ENCODE measurements around the gene ZNF385A.

ZNF385A gene

GRCh38 chr12:54337280-54337842 lies 47.2 kb downstream of the ZNF385A start:
- Histone ChIP-seq H3K36me3 (ENCODE audit: control insufficient read depth, insufficient read depth, low read length) (peaks cover 7% of the 10 kb centered on the region), H3K4me3 (replicated peaks; ENCODE audit: low read depth, low read length) (no peak overlapping the region), H3K27me3 (replicated peaks; ENCODE audit: control insufficient read depth, insufficient read depth, low read length) (no peaks in the 10 kb centered on the region)
- no peak for DNase-seq (ENCODE audit: extremely low read depth, insufficient read length)
- no peak for TF ChIP-seq CTCF (IDR thresholded peaks at IDR 0.05; ENCODE audit: insufficient read depth, low read length, poor library complexity, severe bottlenecking)

GRCh38 chr12:54333420-54334034 lies 51.0 kb downstream of the ZNF385A start:
- DNase-seq (ENCODE audit: extremely low read depth, insufficient read length), result no peak
- Histone ChIP-seq H3K4me3 (replicated peaks; ENCODE audit: low read depth, low read length) (no peak overlapping the region), H3K36me3 (ENCODE audit: control insufficient read depth, insufficient read depth, low read length) (peaks cover 3% of the 10 kb centered on the region)

DNA sequence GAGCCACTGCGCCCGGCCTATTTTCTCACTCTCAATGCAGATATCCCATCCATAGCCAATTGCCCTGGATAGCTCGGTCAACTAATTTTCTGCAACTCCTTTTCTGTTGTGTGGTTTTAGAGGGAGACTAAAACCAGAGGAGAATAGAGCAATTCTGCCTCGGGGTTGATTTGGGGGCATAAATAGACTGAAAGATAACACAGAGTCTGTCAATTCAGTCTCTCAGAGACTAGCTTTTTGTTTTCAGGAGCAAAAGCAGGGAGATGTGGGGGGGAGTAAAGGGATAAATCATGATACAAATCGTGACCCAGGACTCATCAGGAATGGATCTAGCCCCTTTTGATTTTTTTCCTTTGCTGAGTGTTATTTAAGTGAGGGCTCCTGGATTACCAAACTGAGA lies 53.1 kb downstream of the ZNF385A start:
- Histone ChIP-seq H3K4me3 (replicated peaks; ENCODE audit: low read depth, low read length) (no peak overlapping the region), H3K36me3 (ENCODE audit: control insufficient read depth, insufficient read depth, low read length) (peaks cover 3% of the 10 kb centered on the region), H3K27me3 (replicated peaks; ENCODE audit: control insufficient read depth, insufficient read depth, low read length) (no peaks in the 10 kb centered on the region)
- TF ChIP-seq CTCF (IDR thresholded peaks at IDR 0.05; ENCODE audit: insufficient read depth, low read length, poor library complexity, severe bottlenecking), result no peak
- DNase-seq (ENCODE audit: extremely low read depth, insufficient read length), result no peak

More at GRCh38 chr12:54333420-54334034, 51.0 kb downstream of the ZNF385A start:
- no peak for TF ChIP-seq CTCF (IDR thresholded peaks at IDR 0.05; ENCODE audit: insufficient read depth, low read length, poor library complexity, severe bottlenecking)
- H3K27me3 ChIP-seq (replicated peaks; ENCODE audit: control insufficient read depth, insufficient read depth, low read length), result no peaks in the 10 kb centered on the region

- DNase-seq (ENCODE audit: extremely low read depth, insufficient read length), result no peak
- no peak overlapping the region for H3K4me3 ChIP-seq (replicated peaks; ENCODE audit: low read depth, low read length)
- TF ChIP-seq CTCF (IDR thresholded peaks at IDR 0.05; ENCODE audit: insufficient read depth, low read length, poor library complexity, severe bottlenecking), result no peak
- H3K36me3 ChIP-seq (ENCODE audit: control insufficient read depth, insufficient read depth, low read length), result peaks cover 3% of the 10 kb centered on the region
- H3K27me3 ChIP-seq (replicated peaks; ENCODE audit: control insufficient read depth, insufficient read depth, low read length), result no peaks in the 10 kb centered on the region
Observed at GRCh38 chr12:54330442-54330841, 54.1 kb downstream of the ZNF385A start.

GRCh38 chr12:54329759-54330158 lies 54.8 kb downstream of the ZNF385A start:
- no peak for DNase-seq (ENCODE audit: extremely low read depth, insufficient read length)
- no peak for TF ChIP-seq CTCF (IDR thresholded peaks at IDR 0.05; ENCODE audit: insufficient read depth, low read length, poor library complexity, severe bottlenecking)
- Histone ChIP-seq H3K36me3 (ENCODE audit: control insufficient read depth, insufficient read depth, low read length) (peaks cover 3% of the 10 kb centered on the region), H3K27me3 (replicated peaks; ENCODE audit: control insufficient read depth, insufficient read depth, low read length) (no peaks in the 10 kb centered on the region), H3K4me3 (replicated peaks; ENCODE audit: low read depth, low read length) (no peak overlapping the region)
